HAP-1 (cell line): ENCODE data around the gene POLR3A.
"Not testable (repeated sequence)": the region's sequence is repeated elsewhere in the genome, so short reads cannot be mapped to it uniquely, and the experiment has no call there.

Experiments
- DNase-seq, 2 experiments: peaks; one replicate each; pipeline ENCODE4 v3.0.0-alpha.2; 2016 to 2020; ENCODE audit warnings: low spot score in 2 of 2
- H3K27me3 ChIP-seq: fragments of 250-450 bp; sonication (Bioruptor Pico); 2 replicates; pipeline ENCODE4 v1.5.1; 2020; ENCODE audit warnings: low read depth, mild to moderate bottlenecking, moderate library complexity
- H3K36me3 ChIP-seq: fragments of 250-450 bp; sonication (Bioruptor Pico); replicated peaks from 2 replicates; pipeline ENCODE4 v1.5.1; 2020; ENCODE audit warnings: mild to moderate bottlenecking
- H3K4me1 ChIP-seq: fragments of 250-450 bp; sonication (Bioruptor Pico); 2 replicates; pipeline ENCODE4 v1.5.1; 2020; ENCODE audit warnings: mild to moderate bottlenecking
- H3K4me3 ChIP-seq: fragments of 250-450 bp; sonication (Bioruptor Pico); 2 replicates; pipeline ENCODE4 v1.5.1; 2020; ENCODE audit warnings: mild to moderate bottlenecking, moderate library complexity
- H3K9me3 ChIP-seq: fragments of 250-450 bp; sonication (Bioruptor Pico); 2 replicates; pipeline ENCODE4 v1.5.1; 2020; ENCODE audit warnings: mild to moderate bottlenecking, moderate library complexity
- in situ Hi-C: fragments of 300-500 bp; cut with MboI; formaldehyde crosslinking; loops from 3 replicates; pipeline ENCODE4 v1.14.3; 2020; ENCODE audit warnings: low sequenced_read_pairs, inconsistent platforms, mixed read lengths

Gene POLR3A

GRCh38 chr10:78029269-78030226, at the start of gene POLR3A:
Gene POLR3A, minus strand, starts transcription at chr10:78029515. Its CDS starts 108 bp downstream, at chr10:78029407.
- in situ Hi-C loops, result loop anchor here (25.0 kb wide), 1 partner anchor 1058 kb away; no protein-coding TSS in a partner anchor
- Histone ChIP-seq H3K9me3 (peaks cover 2% of the 10 kb centered on the region; the same call in 1 of the 2 replicates), H3K4me1 (peaks cover 12% of the 10 kb centered on the region), H3K36me3 (peaks cover 29% of the 10 kb centered on the region), H3K4me3 (peak within 1 kb of the TSS; percentile 98), H3K27me3 (no peaks in the 10 kb centered on the region)
- DNase-seq, result peak; percentile 85 to 95

DNA sequence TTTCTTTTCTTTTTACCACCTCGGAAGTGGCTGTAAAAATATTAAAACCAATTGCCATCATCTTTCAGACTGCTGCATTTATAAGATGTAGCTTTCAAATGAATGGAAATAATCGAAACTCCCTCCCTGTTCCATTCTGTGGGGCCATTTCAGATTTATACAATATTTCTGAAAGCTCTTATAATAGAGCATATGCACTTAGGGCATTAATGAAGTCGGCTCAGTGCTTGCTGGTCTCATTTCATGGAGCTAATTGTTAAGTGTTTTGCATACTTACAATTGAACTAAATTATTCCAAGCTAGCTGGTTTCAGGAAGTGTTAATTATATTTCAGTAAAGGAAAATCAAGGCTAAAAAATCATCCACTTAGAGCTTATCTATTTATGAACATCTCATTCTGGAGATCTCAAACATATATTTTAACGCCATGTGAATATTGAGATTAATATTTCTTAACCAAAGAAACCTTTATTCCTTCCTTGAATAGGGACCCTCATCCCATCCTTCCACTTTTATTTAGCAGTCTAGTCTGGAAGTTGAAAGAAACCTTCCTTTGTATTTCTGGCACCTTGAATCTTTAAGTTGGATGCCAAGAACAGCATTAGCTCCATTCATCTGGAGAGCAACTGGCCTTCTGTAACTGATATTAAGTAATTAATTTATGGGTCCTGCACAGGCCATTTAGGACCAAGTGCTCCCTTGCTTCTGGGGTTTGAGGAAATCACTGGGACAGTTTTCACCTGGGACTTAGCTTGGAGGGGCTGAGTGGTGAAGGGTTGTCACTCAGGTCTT, 49.4 kb upstream of the POLR3A start:
- Histone ChIP-seq H3K27me3 (no peaks in the 10 kb centered on the region), H3K4me3 (no peak overlapping the region), H3K36me3 (no peaks in the 10 kb centered on the region), H3K4me1 (no peaks in the 10 kb centered on the region), H3K9me3 (no peaks in the 10 kb centered on the region; the same call in 1 of the 2 replicates)
- in situ Hi-C loops, result no loop called here
- DNase-seq, result no peak

- DNase-seq, H3K27me3 ChIP-seq, in situ Hi-C loops, H3K4me1 ChIP-seq, H3K36me3 ChIP-seq, H3K4me3 ChIP-seq, H3K9me3 ChIP-seq: not testable (repeated sequence)
Measured at GRCh38 chr10:78075806-78076205, 46.5 kb upstream of the POLR3A start.

DNA sequence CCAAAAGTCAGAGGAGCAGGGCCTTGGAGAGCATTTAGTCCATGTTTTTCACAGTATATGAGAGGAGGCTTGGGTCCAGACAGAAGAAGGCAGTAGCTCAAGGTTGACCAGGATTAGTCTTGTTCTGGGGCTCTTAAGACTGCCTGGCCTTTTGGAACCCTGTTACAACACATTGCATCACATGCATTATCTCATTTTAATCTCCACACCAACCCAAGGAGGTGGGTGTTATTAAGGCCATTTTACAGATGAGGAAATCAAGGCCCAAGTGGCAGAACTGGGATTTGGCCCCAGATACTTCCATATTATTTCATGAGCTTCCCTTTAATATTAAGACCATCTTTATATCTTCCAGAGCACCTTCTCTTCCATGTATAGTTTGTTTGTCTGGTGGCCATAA, 43.2 kb upstream of the POLR3A start:
- H3K4me3 ChIP-seq, result no peak overlapping the region
- in situ Hi-C loops, result loop anchor here (25.0 kb wide), 1 partner anchor 590 kb away; no protein-coding TSS in a partner anchor
- no peak for DNase-seq
- H3K4me1 ChIP-seq, result no peaks in the 10 kb centered on the region
- no peaks in the 10 kb centered on the region; the same call in 1 of the 2 replicates for H3K9me3 ChIP-seq
- H3K36me3 ChIP-seq, result no peaks in the 10 kb centered on the region
- H3K27me3 ChIP-seq, result no peaks in the 10 kb centered on the region

DNA sequence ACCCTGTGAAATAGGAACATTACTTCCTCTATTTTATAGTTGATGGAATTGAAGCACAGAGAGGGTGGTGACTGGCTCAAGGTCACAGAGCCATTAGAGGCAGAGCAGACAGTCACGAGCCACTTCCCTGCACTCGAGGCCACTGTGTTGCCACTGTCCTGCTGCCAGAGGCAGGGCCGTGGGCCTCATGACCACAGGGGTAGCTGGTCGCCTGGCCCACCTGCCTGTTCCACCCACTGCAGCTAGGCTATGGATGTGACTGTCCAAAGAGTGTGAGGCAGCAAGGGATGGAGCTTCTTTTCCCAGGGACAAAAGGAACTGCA, 42.5 kb upstream of the POLR3A start:
- Histone ChIP-seq H3K9me3 (no peaks in the 10 kb centered on the region; the same call in 1 of the 2 replicates), H3K4me1 (no peaks in the 10 kb centered on the region), H3K27me3 (no peaks in the 10 kb centered on the region), H3K36me3 (no peaks in the 10 kb centered on the region), H3K4me3 (no peak overlapping the region)
- DNase-seq, result no peak
- in situ Hi-C loops, result loop anchor here (25.0 kb wide), 1 partner anchor 590 kb away; no protein-coding TSS in a partner anchor

GRCh38 chr10:78071140-78071856, 42.0 kb upstream of the POLR3A start:
- no peaks in the 10 kb centered on the region for H3K36me3 ChIP-seq
- H3K27me3 ChIP-seq, result no peaks in the 10 kb centered on the region
- no peak overlapping the region for H3K4me3 ChIP-seq
- H3K9me3 ChIP-seq, result no peaks in the 10 kb centered on the region; the same call in 1 of the 2 replicates
- DNase-seq, result no peak
- in situ Hi-C loops, result loop anchor here (25.0 kb wide), 1 partner anchor 591 kb away; no protein-coding TSS in a partner anchor
- H3K4me1 ChIP-seq, result no peaks in the 10 kb centered on the region

DNA sequence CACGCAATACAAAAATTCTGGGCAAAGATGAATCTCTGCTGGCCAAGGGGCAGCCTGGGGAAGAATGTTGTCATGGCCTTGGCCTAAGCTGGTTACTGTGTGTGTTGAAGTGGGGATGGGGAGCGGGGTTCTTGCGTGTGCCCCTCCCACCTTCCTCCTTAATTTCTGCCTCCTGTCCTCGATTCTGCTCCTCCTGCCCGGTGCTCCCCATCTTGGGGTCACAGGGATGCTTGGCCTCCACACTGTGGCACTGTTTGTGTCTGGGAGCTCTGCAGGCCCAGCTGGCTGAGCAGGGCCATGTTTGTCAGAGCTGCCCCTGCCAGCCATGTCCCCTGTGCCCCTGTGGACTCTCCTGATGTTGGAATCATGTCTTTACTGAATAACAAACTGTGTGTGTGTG, 41.4 kb upstream of the POLR3A start:
- Histone ChIP-seq H3K9me3 (no peaks in the 10 kb centered on the region; the same call in 1 of the 2 replicates), H3K36me3 (no peaks in the 10 kb centered on the region), H3K4me3 (no peak overlapping the region), H3K4me1 (no peaks in the 10 kb centered on the region), H3K27me3 (no peaks in the 10 kb centered on the region)
- DNase-seq, result no peak
- in situ Hi-C loops, result loop anchor here (25.0 kb wide), 1 partner anchor 592 kb away; no protein-coding TSS in a partner anchor

- H3K36me3 ChIP-seq, H3K27me3 ChIP-seq, H3K9me3 ChIP-seq, H3K4me1 ChIP-seq, H3K4me3 ChIP-seq, DNase-seq: not testable (repeated sequence)
- in situ Hi-C loops, result loop anchor here (25.0 kb wide), 1 partner anchor 592 kb away; no protein-coding TSS in a partner anchor
Measured at GRCh38 chr10:78070064-78070463, 40.7 kb upstream of the POLR3A start.

DNA sequence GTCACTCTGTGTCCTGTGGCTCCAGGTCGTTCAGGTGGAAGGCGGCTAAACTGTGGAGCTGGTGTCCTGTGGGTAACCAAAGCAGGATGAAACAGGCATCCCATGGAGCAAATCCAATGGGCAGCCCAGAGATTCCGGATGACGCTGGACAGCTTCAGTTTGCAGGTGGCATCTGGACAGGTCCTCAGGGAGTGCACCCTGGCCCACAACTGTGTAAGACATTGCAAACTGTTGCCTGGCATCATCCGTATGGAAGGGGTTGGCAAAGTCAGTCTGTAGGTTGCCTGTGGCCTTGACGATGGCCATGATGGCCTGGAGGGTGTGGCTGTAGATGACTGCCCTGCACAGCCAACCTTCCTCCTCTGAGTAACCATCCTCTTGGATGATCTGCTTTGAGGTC, 39.8 kb upstream of the POLR3A start:
- no peaks in the 10 kb centered on the region; the same call in 1 of the 2 replicates for H3K9me3 ChIP-seq
- H3K36me3 ChIP-seq, result no peaks in the 10 kb centered on the region
- in situ Hi-C loops, result loop anchor here (25.0 kb wide), 1 partner anchor 593 kb away; no protein-coding TSS in a partner anchor
- DNase-seq, result no peak
- no peaks in the 10 kb centered on the region for H3K27me3 ChIP-seq
- H3K4me3 ChIP-seq, result no peak overlapping the region
- H3K4me1 ChIP-seq, result no peaks in the 10 kb centered on the region

DNA sequence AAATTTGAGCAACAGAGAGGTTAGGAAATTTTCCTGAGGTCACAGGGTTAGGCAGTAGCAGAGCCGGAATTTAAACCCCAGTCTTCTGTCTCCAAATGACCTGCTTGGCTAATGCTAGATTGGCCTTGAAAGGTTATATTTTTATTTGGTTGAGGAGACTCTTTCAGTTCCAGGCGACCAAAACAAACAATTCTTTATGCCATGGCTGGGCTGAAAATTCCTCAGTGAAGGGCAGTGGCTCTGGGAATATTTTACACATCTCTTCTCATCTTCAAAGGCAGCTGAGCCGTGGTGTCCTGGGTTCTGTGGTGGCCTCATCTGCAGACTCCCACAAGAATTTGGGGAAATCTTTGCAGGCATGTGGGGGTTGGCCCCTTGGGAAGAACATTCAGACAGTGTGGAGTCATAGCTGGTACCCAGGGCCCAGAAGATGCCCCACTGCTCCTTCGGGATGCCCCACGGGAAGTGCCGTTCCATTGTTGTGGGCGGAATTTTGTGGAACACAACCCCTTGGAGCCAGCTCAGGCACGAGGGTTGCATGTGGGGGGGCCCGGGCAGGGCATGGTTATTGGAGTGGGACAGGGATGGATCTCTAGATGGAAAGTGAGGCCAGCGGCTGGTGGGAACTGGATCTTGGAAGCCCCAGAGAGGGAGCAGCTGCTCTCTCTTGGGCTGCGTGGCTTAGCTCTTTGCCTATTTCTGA, 37.6 kb upstream of the POLR3A start:
- in situ Hi-C loops, result loop anchor here (25.0 kb wide), 1 partner anchor 595 kb away; no protein-coding TSS in a partner anchor
- no peak for DNase-seq
- H3K9me3 ChIP-seq, result no peaks in the 10 kb centered on the region
- H3K27me3 ChIP-seq, result no peaks in the 10 kb centered on the region
- H3K4me1 ChIP-seq, result no peaks in the 10 kb centered on the region
- H3K4me3 ChIP-seq, result no peak overlapping the region
- H3K36me3 ChIP-seq, result no peaks in the 10 kb centered on the region

- in situ Hi-C loops, result loop anchor here (25.0 kb wide), 1 partner anchor 596 kb away; no protein-coding TSS in a partner anchor
- Histone ChIP-seq H3K9me3 (no peaks in the 10 kb centered on the region), H3K4me3 (no peak overlapping the region), H3K36me3 (no peaks in the 10 kb centered on the region), H3K27me3 (no peaks in the 10 kb centered on the region), H3K4me1 (no peaks in the 10 kb centered on the region)
- no peak for DNase-seq
Measured at GRCh38 chr10:78066012-78066411, 36.7 kb upstream of the POLR3A start.

DNA sequence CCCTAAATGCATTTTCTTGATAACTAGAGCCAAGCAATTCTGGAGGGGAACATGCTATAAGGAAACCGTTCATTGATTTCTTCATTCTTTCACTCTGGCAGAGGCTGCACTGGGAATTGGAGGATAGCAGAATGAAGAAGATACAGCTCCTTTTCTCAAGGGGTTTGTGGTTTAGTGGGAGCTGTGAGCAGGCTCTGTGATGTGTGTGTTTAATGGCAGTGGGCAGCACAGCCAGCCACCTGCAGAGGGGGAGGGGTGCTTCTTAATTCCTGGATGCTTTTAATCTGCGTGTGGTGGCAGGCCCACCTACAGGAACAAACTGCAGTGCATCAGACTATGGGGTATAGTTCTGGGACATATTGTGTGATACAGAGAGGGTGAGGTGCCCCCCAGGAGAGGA, 36.3 kb upstream of the POLR3A start:
- no peaks in the 10 kb centered on the region for H3K4me1 ChIP-seq
- no peaks in the 10 kb centered on the region for H3K9me3 ChIP-seq
- DNase-seq, result no peak
- in situ Hi-C loops, result loop anchor here (25.0 kb wide), 1 partner anchor 597 kb away; no protein-coding TSS in a partner anchor
- no peaks in the 10 kb centered on the region for H3K36me3 ChIP-seq
- H3K27me3 ChIP-seq, result no peaks in the 10 kb centered on the region
- no peak overlapping the region for H3K4me3 ChIP-seq
